Activated T-cell treated with anti-CD3 and anti-CD28 coated beads, Interleukin-2, amount 50 U/mL, for 24 hours (primary cell): Measurements from ENCODE around the gene AFDN.

Experiments used
- DNase-seq: peaks from one replicate; pipeline ENCODE4 v3.0.0-alpha.2; 2020
- H3K27ac Mint-ChIP-seq: 2 replicates; pipeline ENCODE4 v1.8.0; 2020; ENCODE audit warnings: mild to moderate bottlenecking, mixed read lengths
- H3K27me3 Mint-ChIP-seq: 2 replicates; pipeline ENCODE4 v1.8.0; 2020; ENCODE audit warnings: mixed read lengths
- H3K36me3 Mint-ChIP-seq: 2 replicates; pipeline ENCODE4 v1.8.0; 2020; ENCODE audit warnings: low read depth, mixed read lengths
- H3K4me1 Mint-ChIP-seq: 2 replicates; pipeline ENCODE4 v1.8.0; 2020; ENCODE audit warnings: low read depth, mixed read lengths
- H3K4me3 Mint-ChIP-seq: 2 replicates; pipeline ENCODE4 v1.8.0; 2020; ENCODE audit warnings: mild to moderate bottlenecking, moderate library complexity, mixed read lengths
- H3K9me3 Mint-ChIP-seq: 2 replicates; pipeline ENCODE4 v1.8.0; 2020; ENCODE audit warnings: mixed read lengths

Gene AFDN

DNA sequence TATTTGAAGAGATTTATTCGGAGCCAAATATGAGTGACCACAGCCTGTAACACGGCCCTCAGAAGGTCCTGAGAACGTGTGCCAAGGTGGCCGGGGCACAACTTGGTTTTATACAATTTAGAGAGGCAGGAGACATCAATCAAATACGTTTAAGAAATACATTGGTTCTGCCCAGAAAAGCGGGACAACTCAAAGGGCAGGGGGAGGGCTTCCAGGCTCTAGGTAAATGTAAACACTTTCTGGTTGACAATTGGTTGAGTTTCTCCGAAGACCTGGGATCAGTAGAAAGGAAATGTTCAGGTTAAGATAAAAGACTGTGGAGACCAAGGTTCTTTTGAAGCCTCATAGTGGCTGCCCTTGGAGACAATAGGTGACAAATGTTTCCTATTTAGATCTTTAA is 151.9 kb downstream of the AFDN start:
- H3K9me3 Mint-ChIP-seq = no peaks in the 10 kb centered on the region
- H3K4me1 Mint-ChIP-seq = no peaks in the 10 kb centered on the region
- H3K4me3 Mint-ChIP-seq = no peak overlapping the region
- no peaks in the 10 kb centered on the region for H3K36me3 Mint-ChIP-seq
- DNase-seq = no peak
- H3K27ac Mint-ChIP-seq = no peak overlapping the region
- peaks cover 18% of the 10 kb centered on the region for H3K27me3 Mint-ChIP-seq

DNA sequence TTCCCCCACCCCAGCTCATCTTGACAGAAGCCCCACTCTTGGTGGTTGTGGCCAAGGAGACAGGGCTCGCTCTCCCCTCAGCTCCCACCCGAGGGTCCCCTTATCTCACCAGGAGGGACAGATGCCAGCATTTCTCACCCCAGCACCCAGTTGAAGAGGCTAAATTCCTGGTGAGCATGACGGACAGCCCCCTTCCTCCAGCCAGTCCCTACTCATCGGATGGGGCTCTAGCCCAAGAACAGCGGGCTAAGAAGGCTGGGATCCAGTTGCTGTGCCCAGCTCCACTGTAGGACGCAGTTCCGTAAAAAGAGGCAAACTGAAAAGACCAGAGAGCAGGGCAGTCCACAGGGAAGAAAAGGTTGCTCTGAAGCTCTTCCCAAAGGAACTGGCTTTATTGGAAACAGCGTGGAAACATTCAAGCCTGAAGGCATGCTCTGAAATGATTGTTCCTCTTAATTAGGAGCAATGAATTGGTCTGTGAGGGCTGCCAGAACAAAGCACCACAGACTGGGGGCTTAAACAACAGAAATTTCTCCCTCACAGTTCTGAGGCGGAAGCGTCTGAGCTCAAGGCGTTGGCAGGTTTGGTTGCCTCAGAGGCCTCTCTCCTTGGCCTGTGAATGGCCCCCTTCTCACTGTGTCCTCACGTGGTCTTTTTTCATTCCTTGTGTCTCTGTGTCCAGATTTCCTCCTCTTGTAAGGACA is 152.9 kb downstream of the AFDN start:
- H3K9me3 Mint-ChIP-seq = no peaks in the 10 kb centered on the region
- peaks cover 18% of the 10 kb centered on the region for H3K27me3 Mint-ChIP-seq
- H3K4me3 Mint-ChIP-seq = no peak overlapping the region
- no peak for DNase-seq
- H3K36me3 Mint-ChIP-seq = no peaks in the 10 kb centered on the region
- no peaks in the 10 kb centered on the region for H3K4me1 Mint-ChIP-seq
- H3K27ac Mint-ChIP-seq = no peak overlapping the region

DNA sequence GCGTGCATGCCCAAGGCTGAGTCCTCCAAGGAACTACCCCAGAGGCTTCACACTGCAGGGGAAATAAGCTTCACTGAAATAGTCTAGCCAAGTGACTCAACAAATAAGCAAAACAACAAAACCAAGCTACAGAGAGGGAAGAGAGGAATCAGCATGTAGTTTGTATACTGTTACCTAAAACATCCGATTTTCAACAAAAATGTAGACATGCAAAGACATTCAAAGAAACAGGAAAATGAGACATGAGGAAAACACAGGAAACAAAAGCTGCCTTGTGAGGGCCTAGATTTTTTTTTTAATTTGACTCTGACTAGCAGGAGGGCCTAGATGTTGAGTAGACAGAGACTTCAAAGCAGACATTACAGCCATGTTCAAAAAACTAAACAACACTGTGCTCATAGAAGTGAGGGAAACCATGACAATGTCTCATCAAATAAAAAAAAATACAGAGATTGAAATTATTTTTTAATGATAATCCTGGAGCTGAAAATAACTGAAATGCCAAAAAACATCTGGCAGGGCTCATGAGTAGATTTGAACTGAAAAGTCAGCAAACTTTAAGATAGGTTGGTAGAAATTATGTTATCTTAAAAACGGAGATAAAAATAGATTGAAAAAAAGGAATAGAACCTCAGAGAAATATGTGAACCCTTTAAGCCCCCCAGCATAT is 154.3 kb downstream of the AFDN start:
- H3K27me3 Mint-ChIP-seq = peaks cover 15% of the 10 kb centered on the region
- no peak overlapping the region for H3K4me3 Mint-ChIP-seq
- H3K4me1 Mint-ChIP-seq = no peaks in the 10 kb centered on the region
- no peaks in the 10 kb centered on the region for H3K9me3 Mint-ChIP-seq
- DNase-seq = no peak
- H3K36me3 Mint-ChIP-seq = no peaks in the 10 kb centered on the region
- H3K27ac Mint-ChIP-seq = no peak overlapping the region

DNA sequence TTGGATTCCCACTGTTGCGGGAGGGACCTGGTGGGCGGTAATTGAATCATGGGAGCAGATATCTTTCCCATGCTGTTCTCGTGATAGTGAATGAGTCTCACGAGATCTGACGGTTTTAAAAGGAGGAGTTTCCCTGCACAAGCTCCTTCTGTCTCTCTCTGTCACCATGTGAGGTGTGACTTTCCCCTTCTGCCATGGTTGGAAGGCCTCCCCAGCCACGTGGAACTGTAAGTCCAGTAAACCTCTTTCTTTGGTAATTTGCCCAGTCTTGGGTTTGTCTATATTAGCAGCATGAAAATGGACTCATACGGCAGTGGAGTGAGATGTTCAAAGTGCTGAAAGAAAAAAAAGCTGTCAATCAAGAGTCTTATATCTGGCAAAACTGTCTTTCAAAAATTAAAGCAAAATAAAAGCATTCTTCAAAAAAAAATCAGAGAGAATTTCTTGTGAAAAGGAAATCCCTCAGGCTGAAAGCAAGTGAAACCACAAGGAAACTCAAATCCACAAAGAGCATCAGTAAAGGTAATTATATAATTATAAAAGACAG is 155.3 kb downstream of the AFDN start:
- DNase-seq = no peak
- peaks cover 15% of the 10 kb centered on the region for H3K27me3 Mint-ChIP-seq
- H3K36me3 Mint-ChIP-seq = no peaks in the 10 kb centered on the region
- H3K4me3 Mint-ChIP-seq = no peak overlapping the region
- no peaks in the 10 kb centered on the region for H3K9me3 Mint-ChIP-seq
- no peaks in the 10 kb centered on the region for H3K4me1 Mint-ChIP-seq
- H3K27ac Mint-ChIP-seq = no peak overlapping the region

DNA sequence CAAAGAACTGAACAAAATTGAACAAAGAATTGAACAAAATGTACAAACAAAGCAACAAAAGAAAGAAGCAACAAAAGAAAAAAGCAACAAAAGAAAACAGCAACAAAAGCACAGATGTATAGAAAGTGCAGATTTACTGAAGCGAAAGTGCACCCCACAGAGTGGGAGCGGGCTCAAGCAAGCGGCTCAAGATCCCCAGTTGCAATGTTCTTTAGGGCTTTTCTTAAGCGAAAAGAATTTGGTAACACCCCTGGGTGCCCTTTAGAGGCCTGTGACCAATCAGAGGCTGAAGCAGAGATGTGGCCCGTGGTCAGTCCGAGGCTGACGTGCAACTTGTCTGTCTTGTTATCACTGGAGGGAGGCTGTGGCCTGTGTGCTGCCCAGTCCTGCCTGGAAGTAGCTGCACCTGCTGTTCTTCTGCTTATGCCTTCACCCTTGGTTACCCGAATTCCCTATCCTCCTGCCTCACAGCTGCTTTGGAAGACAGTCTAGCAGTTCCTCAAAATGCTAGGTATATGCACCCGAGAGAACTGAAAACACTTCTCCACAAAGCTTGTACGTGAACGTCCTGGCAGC is 157.5 kb downstream of the AFDN start:
- Mint-ChIP-seq H3K4me3 (no peak overlapping the region), H3K4me1 (no peaks in the 10 kb centered on the region), H3K36me3 (no peaks in the 10 kb centered on the region), H3K27me3 (peaks cover 6% of the 10 kb centered on the region), H3K9me3 (no peaks in the 10 kb centered on the region), H3K27ac (no peak overlapping the region)
- no peak for DNase-seq

DNA sequence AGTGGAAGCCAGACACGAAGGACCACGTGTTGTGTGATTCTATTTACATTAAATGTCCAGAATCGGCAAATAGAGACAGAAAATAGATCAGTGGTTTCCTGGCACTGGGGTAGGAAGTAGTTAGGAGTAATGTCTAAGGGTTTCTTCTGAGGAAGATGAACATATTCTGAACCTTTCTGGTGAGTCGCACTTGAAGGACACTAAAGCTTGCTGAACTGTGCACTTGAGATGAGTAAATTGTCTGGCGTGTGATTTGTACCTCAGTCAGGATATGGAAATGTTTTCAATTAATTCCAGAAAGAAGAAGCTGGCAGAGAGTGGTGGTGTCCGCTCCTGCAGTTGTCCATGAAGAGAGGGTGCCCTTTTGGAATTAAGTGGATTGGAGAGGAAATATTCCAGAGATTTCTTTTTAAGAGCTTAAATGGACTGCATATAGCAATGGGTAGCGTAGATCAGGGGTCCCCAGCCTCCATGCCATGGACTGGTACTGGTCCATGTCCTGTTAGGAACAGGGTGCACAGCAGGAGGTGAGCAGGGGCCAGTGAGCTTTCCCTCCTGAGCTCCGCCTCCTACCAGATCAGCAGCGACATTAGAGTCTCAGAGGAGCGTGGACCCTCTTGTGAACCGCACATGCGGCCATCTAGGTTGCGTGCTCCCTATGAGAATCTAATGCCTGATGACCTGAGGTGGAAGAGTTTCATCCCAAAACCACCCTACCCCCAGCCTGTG is 158.3 kb downstream of the AFDN start:
- H3K27me3 Mint-ChIP-seq = peaks cover 3% of the 10 kb centered on the region
- no peak overlapping the region for H3K27ac Mint-ChIP-seq
- H3K4me1 Mint-ChIP-seq = no peaks in the 10 kb centered on the region
- H3K36me3 Mint-ChIP-seq = no peaks in the 10 kb centered on the region
- no peak overlapping the region for H3K4me3 Mint-ChIP-seq
- DNase-seq = no peak
- H3K9me3 Mint-ChIP-seq = no peaks in the 10 kb centered on the region

DNA sequence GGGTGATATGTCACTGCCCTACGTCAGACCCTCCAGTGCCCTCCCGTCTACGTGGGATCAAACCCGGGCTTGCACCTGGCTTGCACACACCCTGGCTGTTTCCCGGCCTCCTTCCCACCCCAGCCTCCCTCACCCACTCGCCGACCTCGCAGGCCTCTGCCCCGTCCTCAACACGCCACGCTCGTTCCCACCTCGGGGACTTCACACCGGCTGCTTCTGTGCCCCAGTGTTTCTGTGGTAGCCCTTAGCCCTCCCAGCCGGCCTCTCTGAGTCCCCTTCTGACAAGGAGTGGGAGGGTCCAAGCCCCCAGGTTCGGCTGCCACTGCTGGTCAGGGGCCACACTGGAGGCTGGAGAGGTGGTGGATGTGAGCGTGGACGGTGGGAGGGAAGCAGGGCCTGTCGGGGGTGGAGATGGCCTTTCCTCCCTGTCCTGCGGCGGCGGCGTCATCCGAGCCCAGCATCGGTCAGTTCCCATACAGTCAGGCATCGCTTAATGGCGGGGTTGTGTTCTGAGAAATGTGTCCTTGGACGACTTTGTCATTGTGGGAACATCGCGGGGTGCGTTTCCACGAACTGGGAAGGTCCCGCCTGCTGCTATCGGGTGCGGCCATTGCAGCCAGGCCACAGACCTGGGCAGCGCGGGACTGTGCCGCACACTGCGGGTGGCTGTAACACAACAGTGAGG is 159.3 kb downstream of the AFDN start:
- no peak for DNase-seq
- no peaks in the 10 kb centered on the region for H3K36me3 Mint-ChIP-seq
- no peak overlapping the region for H3K27ac Mint-ChIP-seq

DNA sequence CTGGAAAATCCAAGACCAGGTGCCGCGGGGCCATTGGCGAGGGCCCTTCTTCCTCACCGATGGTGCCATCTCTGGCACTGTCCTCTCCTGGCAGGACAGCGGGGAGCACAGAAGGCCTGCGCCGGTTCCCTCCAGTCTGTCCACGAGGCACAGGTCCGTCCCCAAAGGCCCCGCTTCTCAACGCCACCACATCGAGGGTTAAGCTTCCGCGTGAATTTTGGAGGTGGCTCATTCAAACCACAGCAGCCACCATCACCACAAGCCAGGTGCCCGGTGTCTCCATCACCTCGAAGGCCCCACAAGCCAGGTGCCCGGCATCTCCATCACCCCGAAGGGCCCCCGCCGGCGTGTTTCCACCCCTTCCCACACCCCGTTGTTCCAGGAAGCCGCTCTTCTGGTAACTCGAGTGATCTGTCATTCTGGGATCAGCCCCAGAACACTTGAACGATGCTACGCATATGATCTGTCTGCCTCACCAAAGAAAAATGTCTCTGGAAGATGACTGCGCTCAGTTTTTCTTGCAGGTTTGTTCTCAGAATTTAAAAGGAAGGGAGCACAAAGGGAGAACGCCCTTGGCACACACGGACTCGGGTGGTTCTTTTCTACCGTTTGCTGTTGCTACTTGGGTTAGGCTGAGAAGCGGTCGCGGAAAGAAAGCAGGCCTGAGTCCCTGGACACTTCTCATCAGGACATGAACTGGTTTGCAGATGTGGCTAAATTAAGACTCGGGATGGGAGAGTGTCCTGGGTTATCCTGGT is 160.9 kb downstream of the AFDN start:
- Mint-ChIP-seq H3K27ac (no peak overlapping the region), H3K27me3 (no peaks in the 10 kb centered on the region), H3K4me3 (no peak overlapping the region), H3K36me3 (no peaks in the 10 kb centered on the region), H3K4me1 (no peaks in the 10 kb centered on the region), H3K9me3 (no peaks in the 10 kb centered on the region)
- no peak for DNase-seq

More for the DNA sequence above, 159.3 kb downstream of the AFDN start:
- no peak overlapping the region for H3K4me3 Mint-ChIP-seq
- H3K9me3 Mint-ChIP-seq = no peaks in the 10 kb centered on the region
- H3K4me1 Mint-ChIP-seq = no peaks in the 10 kb centered on the region
- no peaks in the 10 kb centered on the region for H3K27me3 Mint-ChIP-seq

DNA sequence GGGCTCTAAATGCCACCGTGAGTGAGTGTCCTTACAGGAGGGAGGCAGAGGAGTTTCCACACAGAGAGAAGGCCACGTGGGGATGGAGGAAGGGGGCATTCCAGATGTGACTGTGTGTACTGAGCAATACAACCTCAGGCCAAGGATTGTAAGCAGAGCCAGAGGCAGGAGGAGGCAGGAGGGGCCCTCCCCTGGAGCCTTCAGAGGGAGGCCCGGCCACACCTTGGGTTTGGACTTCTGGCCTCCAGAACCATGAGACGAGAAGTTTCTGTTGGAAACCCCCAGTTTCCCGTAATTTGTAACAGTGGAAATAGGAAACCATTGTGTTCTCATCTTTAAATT is 161.4 kb downstream of the AFDN start:
- H3K36me3 Mint-ChIP-seq = no peaks in the 10 kb centered on the region
- no peaks in the 10 kb centered on the region for H3K27me3 Mint-ChIP-seq
- no peak for DNase-seq
- H3K4me1 Mint-ChIP-seq = no peaks in the 10 kb centered on the region
- H3K4me3 Mint-ChIP-seq = no peak overlapping the region
- no peak overlapping the region for H3K27ac Mint-ChIP-seq
- H3K9me3 Mint-ChIP-seq = no peaks in the 10 kb centered on the region

DNA sequence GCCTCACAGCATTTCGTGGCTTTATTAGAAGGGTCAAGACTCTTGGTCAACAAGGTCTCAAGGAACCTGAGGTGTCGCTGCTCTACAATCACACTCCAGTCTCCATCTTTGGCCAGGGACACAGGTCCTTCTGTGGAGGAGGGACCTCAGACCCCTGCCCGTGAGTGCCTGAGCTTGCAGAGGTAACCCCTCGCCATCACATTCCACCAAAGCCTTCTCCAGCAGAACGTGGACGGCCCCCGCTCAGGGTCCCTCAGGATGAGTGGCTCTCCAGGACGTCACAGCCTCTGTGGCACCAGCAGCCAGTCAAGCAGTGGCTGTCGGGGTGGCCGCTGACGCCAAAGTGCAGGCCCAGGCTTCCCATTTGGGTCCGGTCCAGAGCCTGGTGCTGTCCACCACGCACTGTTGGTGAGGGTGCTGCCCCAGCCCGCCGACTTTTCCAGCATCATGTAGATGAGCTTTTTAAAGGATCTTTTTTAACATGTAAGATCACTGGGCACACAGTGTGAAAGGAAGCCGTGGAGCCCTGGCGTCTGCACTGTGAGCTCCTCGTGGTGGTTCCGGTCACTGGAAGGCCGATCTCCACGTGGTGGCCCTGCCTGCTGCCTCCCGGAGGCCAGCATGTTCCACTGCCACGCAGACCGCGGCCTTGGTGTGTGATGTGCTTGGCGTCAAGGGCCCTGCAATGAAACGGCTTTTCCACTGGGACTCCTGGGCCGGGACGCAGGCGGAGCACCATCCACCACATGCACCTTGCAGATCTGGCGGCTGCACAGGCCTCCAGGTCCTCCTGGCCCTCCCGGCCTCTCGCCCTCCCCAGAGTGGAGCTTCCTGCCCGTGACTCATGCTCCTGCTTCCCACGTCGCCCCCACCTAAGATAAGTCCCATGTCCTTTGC is 162.5 kb downstream of the AFDN start:
- H3K27me3 Mint-ChIP-seq = no peaks in the 10 kb centered on the region
- no peaks in the 10 kb centered on the region for H3K4me1 Mint-ChIP-seq
- no peaks in the 10 kb centered on the region for H3K36me3 Mint-ChIP-seq
- DNase-seq = no peak
- H3K4me3 Mint-ChIP-seq = no peak overlapping the region
- no peak overlapping the region for H3K27ac Mint-ChIP-seq
- no peaks in the 10 kb centered on the region for H3K9me3 Mint-ChIP-seq

DNA sequence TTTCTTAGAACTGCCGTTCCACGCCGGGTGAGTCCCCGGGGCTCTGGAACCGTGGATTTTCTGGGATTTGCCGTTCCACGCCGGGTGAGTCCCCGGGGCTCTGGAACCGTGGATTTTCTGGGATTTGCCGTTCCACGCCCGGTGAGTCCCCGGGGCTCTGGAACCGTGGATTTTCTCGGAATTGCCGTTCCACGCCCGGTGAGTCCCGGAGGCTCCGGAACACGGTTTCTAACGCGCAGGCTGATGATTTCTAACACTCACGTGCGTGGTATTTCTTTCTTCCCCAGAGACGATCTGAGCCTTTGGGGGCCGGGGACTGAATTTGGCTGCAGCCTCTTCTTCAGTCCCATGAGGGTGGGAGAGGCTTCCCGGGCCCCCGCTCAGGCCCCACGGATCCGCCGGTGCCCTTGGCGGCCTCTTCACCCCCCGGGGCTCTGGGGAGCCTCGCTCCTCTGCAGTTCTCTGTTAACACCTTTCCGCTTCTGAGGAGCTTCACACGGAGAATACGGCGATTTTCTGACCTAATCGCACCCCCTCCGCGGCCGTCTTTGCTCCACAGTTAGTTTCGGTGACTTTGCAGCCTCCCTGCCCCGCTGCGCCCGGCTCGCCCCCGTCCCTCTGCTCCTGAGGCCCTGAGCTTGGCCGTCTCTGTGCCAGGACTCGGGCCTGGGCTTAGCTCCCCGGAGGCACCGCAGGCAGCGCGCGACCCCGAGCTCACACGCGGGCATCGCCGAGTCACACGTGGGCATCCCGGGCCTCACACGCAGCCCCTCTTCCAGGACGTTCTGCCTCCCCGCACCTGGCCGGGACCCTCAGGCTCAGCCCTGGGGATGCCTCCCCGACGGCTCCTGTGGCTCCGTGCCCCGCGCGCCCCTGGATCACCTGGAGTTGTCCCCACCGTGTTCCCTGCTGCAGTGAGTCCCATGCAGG is 163.6 kb downstream of the AFDN start:
- H3K4me1 Mint-ChIP-seq = no peaks in the 10 kb centered on the region
- no peaks in the 10 kb centered on the region for H3K36me3 Mint-ChIP-seq
- no peaks in the 10 kb centered on the region for H3K27me3 Mint-ChIP-seq
- H3K4me3 Mint-ChIP-seq = no peak overlapping the region
- no peaks in the 10 kb centered on the region for H3K9me3 Mint-ChIP-seq
- H3K27ac Mint-ChIP-seq = no peak overlapping the region
- DNase-seq = no peak

DNA sequence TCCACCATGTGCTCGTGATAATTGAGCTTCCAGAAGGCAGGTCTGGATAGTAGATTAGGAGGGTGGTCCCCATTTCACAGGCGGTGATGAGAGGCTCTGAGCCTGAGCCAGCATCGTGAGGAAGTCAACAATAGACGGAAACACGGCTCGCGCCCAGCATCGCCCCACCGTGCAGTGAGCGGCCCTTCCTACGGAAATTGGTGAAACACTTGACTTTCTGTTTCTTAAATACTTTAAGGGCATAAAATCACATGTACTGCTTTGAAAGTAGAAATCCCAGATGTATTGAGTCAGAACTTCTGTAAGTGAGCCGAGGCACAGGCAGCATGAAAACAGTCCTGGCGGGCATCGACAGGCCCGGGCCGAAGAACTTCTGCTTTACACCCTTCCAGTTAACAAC is 166.5 kb downstream of the AFDN start:
- no peak for DNase-seq
- Mint-ChIP-seq H3K27me3 (peaks cover 4% of the 10 kb centered on the region), H3K4me3 (no peak overlapping the region), H3K36me3 (no peaks in the 10 kb centered on the region), H3K9me3 (no peaks in the 10 kb centered on the region), H3K27ac (no peak overlapping the region), H3K4me1 (no peaks in the 10 kb centered on the region)
